Measurements from ENCODE around the gene OR51S1.
"Not testable (repeated sequence)": the region's sequence is repeated elsewhere in the genome, so short reads cannot be mapped to it uniquely, and the experiment has no call there.

Gene OR51S1

DNA sequence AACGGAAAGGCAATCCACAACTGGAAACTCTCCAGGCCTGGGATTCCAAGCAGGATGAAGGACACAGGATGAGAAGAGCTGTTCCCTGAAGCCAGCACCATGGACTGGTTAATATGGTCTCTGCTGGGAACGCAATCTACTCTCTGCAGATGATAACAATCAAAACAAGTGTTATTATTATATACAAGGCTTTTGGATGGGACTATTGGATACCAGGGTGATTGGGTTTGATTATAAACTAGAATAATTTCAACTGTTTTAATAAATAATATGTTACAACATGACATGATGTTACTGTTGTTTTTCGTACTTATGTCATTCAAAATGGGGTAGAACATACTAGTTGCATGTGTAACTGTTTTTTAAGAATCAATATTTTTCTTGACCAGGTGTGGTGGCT lies 44.7 kb downstream of the OR51S1 start, which contains the start of gene OR52R1:
TSS of gene OR52R1 (minus strand) at position 101 of the 400 bp plus-strand sequence. CDS start at position 101, 0 bp downstream.
- DNase-seq: no peak

GRCh38 chr11:4801316-4801715 lies 47.7 kb downstream of the OR51S1 start:
- not testable (repeated sequence) for DNase-seq

- no peak for DNase-seq
Observed at GRCh38 chr11:4798427-4799183, 50.4 kb downstream of the OR51S1 start.
